ENCODE measurements around the gene COPRS.

GRCh38 chr17:31835984-31836383 is 23.1 kb downstream of the COPRS start:
- TF ChIP-seq CTCF (IDR thresholded peaks at IDR 0.05) = no peak
- no peak for TF ChIP-seq POLR2AphosphoS5 (IDR thresholded peaks at IDR 0.05)
